ENCODE results near the gene LCOR. TPM values are rescaled to one million over a fixed set of nuclear protein-coding genes. Genes with fewer than 3 reads are reported as not detected.

The LCOR gene
- total and polyA plus RNA-seq, 12 donors = 1.6 to 28.8 (median 23.7) TPM

GRCh38 chr10:96999987-97000386, 167.9 kb downstream of the LCOR start:
- no peaks in the 10 kb centered on the region for H3K9me3 ChIP-seq

DNA sequence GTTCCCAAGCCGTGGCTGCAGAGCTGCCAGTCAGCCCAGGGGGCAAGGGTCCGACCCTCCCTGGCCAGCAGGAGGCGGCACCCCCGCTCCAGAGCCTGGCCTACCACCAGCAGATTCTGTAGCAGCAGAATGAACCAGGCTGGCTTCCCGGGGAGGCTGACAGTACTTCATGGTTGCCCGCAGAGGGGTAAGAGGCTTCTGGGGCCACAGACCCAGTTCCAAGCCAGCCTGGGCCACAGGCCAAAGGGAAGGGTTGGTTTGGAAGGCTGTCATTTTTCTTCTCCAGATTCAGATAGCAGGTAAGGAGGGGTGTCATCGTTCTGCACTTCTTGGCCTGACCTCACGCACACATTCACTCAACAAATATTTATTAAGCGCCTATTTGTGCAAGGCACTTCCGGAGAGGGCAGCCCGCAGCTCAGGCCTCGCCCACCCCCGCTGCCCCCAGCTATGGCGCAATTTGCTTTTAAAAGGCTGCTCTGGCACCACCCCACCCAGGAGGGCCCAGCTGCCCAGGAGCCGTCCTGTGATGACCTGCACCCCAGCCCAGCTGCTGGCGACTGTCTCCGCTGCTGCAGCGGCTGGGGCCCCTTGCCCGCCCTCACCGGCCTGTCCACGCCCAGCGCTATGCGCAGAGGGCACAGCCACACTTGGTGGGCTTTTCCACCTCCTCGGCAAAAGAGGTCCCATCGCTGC, 168.5 kb downstream of the LCOR start:
- no peaks in the 10 kb centered on the region for H3K36me3 ChIP-seq
- 91% methylated on average over 25 of the region's 25 CpGs for WGBS, 2 donors
- no peak for TF ChIP-seq CTCF (IDR thresholded peaks at IDR 0.05)
- H3K27me3 ChIP-seq = no peaks in the 10 kb centered on the region
- intact Hi-C loops (cut with DNase I) = no loop called here
- DNase-seq = no peak
- H3K9me3 ChIP-seq = no peaks in the 10 kb centered on the region
- H3K4me1 ChIP-seq = peaks cover 0 to 13% (median 4%) of the 10 kb centered on the region in 9 donors
- no peak for ATAC-seq
- H3K4me3 ChIP-seq = no peak overlapping the region
- H3K27ac ChIP-seq = no peak overlapping the region

More at GRCh38 chr10:96999987-97000386, 167.9 kb downstream of the LCOR start:
- TF ChIP-seq CTCF (IDR thresholded peaks at IDR 0.05) = no peak
- no peak overlapping the region for H3K27ac ChIP-seq
- no peak overlapping the region for H3K4me3 ChIP-seq
- intact Hi-C loops (cut with DNase I) = no loop called here
- no peaks in the 10 kb centered on the region for H3K36me3 ChIP-seq
- peaks cover 0 to 20% (median 7%) of the 10 kb centered on the region in 9 donors for H3K4me1 ChIP-seq
- no peak for ATAC-seq
- no peak for DNase-seq
- H3K27me3 ChIP-seq = no peaks in the 10 kb centered on the region
- WGBS, 2 donors = 88 to 98% methylated on average over 4 of the region's 4 CpGs

GRCh38 chr10:97001183-97001991, 169.3 kb downstream of the LCOR start:
- Histone ChIP-seq H3K9me3 (peaks cover 0 to 1% (median 0%) of the 10 kb centered on the region in 11 donors), H3K4me1 (peaks cover 0 to 6% (median 0%) of the 10 kb centered on the region in 9 donors), H3K4me3 (no peak overlapping the region), H3K27ac (no peak overlapping the region), H3K27me3 (no peaks in the 10 kb centered on the region), H3K36me3 (no peaks in the 10 kb centered on the region)
- ATAC-seq (no peak), DNase-seq (no peak)
- WGBS, 2 donors = 90 to 97% methylated on average over 17 of the region's 17 CpGs
- intact Hi-C loops (cut with DNase I) = no loop called here
- TF ChIP-seq CTCF (IDR thresholded peaks at IDR 0.05) = no peak

- no peak for ATAC-seq
- Histone ChIP-seq H3K9me3 (peaks cover 0 to 14% (median 10%) of the 10 kb centered on the region in 11 donors), H3K4me3 (no peak overlapping the region), H3K36me3 (no peaks in the 10 kb centered on the region), H3K27ac (no peak overlapping the region), H3K4me1 (no peaks in the 10 kb centered on the region), H3K27me3 (no peaks in the 10 kb centered on the region)
- intact Hi-C loops (cut with DNase I) = no loop called here
- no peak for DNase-seq
- 94 to 98% methylated on average over 16 of the region's 16 CpGs for WGBS, 2 donors
- no peak for TF ChIP-seq CTCF (IDR thresholded peaks at IDR 0.05)
Measured at GRCh38 chr10:97002670-97003069, 170.6 kb downstream of the LCOR start.
